HG03469 (cell line): ENCODE measurements around the gene CYP24A1.
A peak's percentile ranks its signal among the peaks of the same experiment; 100 is the strongest.
"Not testable (repeated sequence)": the region's sequence is repeated elsewhere in the genome, so short reads cannot be mapped to it uniquely, and the experiment has no call there.

ENCODE experiments used
- ATAC-seq: cut with Tn5 transposase; IDR thresholded peaks from one replicate; pipeline ENCODE4 v1.9.1; 2021; ENCODE audit warnings: mild to moderate bottlenecking, moderate library complexity, moderate number of reproducible peaks; ENCODE audit not compliant: unreplicated experiment

The CYP24A1 gene

GRCh38 chr20:54138427-54138826 lies 35.4 kb downstream of the CYP24A1 start:
- no peak for ATAC-seq

- no peak for ATAC-seq
Measured at GRCh38 chr20:54137115-54137514, 36.7 kb downstream of the CYP24A1 start.

GRCh38 chr20:54134445-54135220 lies 39.2 kb downstream of the CYP24A1 start:
- no peak for ATAC-seq

GRCh38 chr20:54133434-54134427 lies 40.1 kb downstream of the CYP24A1 start:
- ATAC-seq: no peak

- ATAC-seq: no peak
Measured at GRCh38 chr20:54132612-54133433, 41.0 kb downstream of the CYP24A1 start.

- no peak for ATAC-seq
Measured at GRCh38 chr20:54131675-54132611, 41.8 kb downstream of the CYP24A1 start.

- not testable (repeated sequence) for ATAC-seq
Measured at GRCh38 chr20:54131125-54131524, 42.7 kb downstream of the CYP24A1 start.

- no peak for ATAC-seq
Measured at GRCh38 chr20:54129350-54129749, 44.4 kb downstream of the CYP24A1 start.

GRCh38 chr20:54127855-54128574 lies 45.8 kb downstream of the CYP24A1 start:
- ATAC-seq: no peak

GRCh38 chr20:54126806-54127655 lies 46.8 kb downstream of the CYP24A1 start:
- ATAC-seq: no peak

GRCh38 chr20:54126328-54126727 lies 47.5 kb downstream of the CYP24A1 start:
- not testable (repeated sequence) for ATAC-seq

GRCh38 chr20:54123587-54124180 lies 50.1 kb downstream of the CYP24A1 start:
- no peak for ATAC-seq

GRCh38 chr20:54122681-54123586 lies 50.9 kb downstream of the CYP24A1 start:
- no peak for ATAC-seq

- peak; percentile 62 for ATAC-seq
Measured at GRCh38 chr20:54122189-54122588, 51.6 kb downstream of the CYP24A1 start.

- no peak for ATAC-seq
Measured at GRCh38 chr20:54119744-54120143, 54.0 kb downstream of the CYP24A1 start.

- no peak for ATAC-seq
Measured at GRCh38 chr20:54118220-54119001, 55.4 kb downstream of the CYP24A1 start.
